ENCODE data around the gene CLGN.
"Not testable (repeated sequence)": the region's sequence is repeated elsewhere in the genome, so short reads cannot be mapped to it uniquely, and the experiment has no call there.

The CLGN gene, protein sequence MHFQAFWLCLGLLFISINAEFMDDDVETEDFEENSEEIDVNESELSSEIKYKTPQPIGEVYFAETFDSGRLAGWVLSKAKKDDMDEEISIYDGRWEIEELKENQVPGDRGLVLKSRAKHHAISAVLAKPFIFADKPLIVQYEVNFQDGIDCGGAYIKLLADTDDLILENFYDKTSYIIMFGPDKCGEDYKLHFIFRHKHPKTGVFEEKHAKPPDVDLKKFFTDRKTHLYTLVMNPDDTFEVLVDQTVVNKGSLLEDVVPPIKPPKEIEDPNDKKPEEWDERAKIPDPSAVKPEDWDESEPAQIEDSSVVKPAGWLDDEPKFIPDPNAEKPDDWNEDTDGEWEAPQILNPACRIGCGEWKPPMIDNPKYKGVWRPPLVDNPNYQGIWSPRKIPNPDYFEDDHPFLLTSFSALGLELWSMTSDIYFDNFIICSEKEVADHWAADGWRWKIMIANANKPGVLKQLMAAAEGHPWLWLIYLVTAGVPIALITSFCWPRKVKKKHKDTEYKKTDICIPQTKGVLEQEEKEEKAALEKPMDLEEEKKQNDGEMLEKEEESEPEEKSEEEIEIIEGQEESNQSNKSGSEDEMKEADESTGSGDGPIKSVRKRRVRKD

DNA sequence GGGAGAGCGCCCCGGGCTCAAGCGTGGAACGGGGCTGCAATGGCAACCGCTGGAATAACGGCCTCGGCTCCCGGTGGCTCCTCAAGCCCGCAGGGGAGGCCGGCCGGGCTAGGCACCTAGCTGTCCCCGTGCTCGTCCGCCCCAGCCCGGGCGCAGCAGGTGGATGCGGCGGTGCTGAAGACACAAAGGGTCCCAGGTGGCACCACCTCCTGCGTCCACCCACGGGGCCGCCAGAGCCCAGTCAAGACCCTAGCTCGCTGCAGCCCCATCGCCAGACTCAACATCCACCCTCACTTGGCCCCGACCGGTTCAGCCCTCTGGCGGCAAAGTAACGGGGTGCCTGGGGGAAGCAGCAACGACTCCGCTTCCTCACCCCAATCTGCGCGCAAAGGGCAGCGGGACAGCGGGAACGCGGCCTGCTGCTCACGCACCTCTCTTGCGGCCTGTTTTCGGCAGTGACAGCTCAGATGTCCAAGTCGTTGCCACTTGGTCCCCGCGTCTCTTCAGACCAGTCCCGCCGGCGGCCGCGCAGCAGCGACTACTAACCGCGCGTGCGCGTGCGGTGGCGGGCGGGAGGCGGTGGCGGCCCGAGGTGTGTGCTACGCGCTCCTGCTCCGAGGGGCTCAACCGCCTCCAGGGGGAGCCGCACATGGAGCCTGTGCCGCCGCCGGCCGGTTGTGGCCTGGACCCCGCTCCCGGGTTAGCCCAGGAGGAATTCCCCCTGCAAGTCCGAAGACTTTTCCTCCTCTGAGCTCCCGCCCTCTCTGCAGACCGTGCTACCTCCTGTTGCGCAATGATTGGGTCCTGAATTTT lies at the start of gene CLGN:
TSS of gene CLGN (minus strand) at position 543 of the 813 bp plus-strand sequence. CDS start 14,570 bp downstream, outside the sequence.
- no peak for FAIRE-seq

DNA sequence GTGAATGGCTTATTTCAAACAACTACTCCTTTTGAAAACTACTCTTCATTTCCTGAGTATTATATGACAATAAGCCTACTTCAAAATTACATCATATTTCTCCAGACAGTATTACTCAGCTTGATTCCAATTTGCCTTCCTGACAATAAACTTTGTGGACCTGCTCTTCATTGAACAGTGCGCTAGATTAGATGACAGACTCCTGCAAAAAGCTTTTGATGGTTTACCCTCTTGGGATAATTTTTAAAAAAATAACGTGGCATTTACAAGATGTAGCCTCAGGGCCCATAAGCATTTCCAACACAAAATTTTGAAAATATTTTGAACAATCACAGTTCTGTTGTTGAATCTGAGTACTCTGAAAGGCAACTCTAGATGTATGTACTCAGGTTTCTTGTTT lies 44.7 kb upstream of the CLGN start:
- no peak for FAIRE-seq

- FAIRE-seq = no peak
Measured at GRCh38 chr4:140469791-140470733, 42.6 kb upstream of the CLGN start.

- no peak for FAIRE-seq
Measured at GRCh38 chr4:140466146-140466545, 38.7 kb upstream of the CLGN start.

DNA sequence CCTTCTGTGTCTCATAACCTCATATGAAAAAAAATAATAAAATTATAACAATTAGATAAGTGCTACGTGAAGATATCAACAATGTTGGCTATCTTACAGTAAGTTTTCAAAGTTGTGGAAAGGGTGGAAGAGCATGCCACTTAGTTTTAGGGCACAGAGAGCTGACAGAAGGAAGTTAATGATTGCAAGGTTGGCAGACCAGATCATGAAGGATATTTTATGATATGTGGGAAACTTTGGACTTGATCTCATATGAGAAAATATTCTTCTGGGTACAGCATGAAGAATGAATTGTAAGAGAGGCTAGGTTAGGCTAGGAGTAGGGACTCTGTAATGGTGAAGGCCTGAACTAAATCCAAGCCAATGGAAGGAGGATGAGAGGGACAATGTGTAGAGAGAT lies 36.2 kb upstream of the CLGN start:
- no peak for FAIRE-seq

GRCh38 chr4:140463182-140463581 lies 35.7 kb upstream of the CLGN start:
- FAIRE-seq = no peak

DNA sequence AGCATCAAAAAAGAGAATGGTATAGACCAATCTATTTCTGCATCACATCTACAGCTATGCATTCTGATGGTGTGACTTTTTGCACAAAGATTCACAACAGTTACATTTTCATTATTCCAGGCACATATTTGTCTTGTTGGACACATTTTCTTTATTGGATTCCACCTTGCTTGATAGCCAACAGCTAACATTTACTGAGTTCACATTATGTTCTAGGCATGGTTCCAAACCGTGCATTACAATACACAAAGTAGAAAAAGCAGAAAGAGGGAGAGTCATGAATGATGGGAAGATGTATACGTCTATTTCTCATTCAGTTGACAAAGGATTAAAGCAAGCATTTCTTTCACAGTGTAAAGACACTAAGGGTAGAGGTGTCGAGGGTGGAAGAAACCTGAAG lies 22.9 kb upstream of the CLGN start:
- FAIRE-seq = no peak

GRCh38 chr4:140448830-140449229 lies 21.4 kb upstream of the CLGN start:
- FAIRE-seq = no peak

DNA sequence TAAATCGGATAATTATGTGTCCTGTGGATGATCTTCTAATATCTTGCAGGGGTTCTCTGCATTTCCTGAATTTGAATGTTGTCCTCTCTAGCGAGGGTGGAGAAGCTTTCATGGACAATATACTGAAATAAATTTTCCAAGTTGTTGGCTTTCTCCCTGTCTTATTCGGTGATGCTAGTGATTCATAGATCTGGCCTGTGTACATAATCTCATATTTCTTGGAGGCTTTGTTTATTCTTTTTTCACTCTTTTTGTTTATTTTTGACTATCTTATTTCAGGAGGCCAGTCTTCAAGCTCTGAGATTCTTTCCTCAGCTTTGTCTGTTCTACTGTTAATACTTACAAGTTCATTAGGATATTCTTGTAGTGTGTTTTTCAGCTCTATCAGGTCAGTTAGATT lies 20.7 kb upstream of the CLGN start:
- FAIRE-seq = no peak

DNA sequence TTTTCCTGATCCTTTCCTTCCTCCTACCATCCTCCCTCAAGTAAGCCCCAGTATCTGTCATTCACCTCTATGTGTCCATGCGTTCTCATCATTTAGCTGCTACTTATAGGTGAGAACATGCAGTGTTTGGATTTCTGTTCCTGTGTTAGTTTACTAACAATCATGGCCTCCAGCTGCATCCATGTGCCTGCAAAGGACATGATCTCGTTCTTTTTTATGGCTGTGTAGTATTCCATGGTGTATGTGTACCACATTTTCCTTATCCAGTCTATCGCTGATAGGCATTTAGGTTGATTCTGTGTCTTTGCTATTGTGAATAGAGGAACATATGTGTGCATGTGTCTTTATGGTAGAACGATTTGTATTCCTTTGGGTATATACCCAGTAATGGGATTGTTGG lies 16.9 kb upstream of the CLGN start:
- FAIRE-seq = not testable (repeated sequence)

DNA sequence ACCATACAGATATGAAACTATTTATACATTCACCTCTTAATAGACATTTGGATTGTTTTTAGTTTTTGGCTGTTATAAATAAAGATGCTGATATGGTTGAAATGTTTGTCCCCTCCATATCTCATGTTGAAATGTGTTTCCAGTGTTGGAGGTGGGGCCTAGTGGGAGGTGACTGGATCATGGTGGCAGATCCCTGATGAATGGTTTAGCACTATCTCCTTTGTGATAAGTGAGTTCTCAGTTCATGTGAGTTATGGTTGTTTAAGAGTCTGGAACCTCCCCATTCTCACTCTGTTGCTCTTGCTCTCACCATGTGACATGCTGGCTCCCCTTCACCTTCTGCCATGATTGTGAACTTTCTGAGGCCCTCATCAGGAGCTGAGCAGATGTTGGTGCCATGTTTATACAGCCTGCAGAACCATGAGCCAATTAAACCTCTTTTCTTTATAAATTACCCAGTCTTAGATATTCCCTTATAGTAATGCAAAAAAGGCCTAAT lies 12.2 kb upstream of the CLGN start:
- no peak for FAIRE-seq

- FAIRE-seq = no peak
Measured at GRCh38 chr4:140427919-140428471, 547 bp upstream of the CLGN start.

- FAIRE-seq = no peak
Measured at GRCh38 chr4:140426610-140427105, 790 bp downstream of the CLGN start.

DNA sequence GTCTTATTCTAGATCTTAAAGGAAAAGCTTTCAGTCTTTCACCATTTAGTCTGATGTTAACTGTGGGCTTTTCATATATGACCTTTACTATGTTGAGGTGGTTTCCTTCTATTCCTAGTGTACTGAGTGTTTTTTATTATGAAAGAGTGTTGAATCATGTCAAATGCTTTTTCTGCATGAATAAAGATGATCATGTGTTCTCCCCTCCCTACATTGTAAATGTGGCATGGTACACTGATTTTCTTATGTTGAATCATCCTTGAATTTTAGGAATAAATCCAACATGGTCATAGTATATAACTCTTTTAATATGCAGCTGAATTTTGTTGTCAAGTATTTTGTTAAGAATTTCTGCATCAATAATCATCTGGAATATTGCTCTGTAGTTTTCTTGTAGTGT lies 4.3 kb downstream of the CLGN start:
- no peak for FAIRE-seq

- FAIRE-seq = not testable (repeated sequence)
Measured at GRCh38 chr4:140413130-140413969, 14.1 kb downstream of the CLGN start.

- no peak for FAIRE-seq
Measured at GRCh38 chr4:140408974-140409373, 18.5 kb downstream of the CLGN start.

- FAIRE-seq = no peak
Measured at GRCh38 chr4:140406292-140406691, 21.2 kb downstream of the CLGN start.

- FAIRE-seq = no peak
Measured at GRCh38 chr4:140400111-140400510, 27.3 kb downstream of the CLGN start.

GRCh38 chr4:140395668-140396067 lies 31.8 kb downstream of the CLGN start:
- FAIRE-seq = no peak

GRCh38 chr4:140388015-140388414 lies 39.4 kb downstream of the CLGN start:
- FAIRE-seq = no peak

DNA sequence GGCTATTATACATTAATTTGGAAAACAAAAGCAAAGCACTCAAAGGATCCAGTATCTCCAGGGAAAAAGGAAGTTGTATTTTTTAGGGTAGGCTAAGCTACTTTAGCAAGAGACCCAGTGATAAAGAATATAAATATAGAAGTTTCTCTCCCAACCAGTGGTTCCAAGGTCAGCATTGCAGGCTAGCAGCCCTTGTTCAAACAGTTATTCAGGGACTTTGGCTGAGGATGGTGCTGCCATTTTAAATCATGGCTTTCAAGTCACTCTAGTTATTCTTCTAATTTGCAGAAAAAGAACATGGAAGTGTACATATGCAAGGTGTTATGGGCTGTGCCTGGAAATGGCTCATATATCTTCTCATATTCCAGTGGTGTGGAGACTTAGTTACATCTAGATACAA lies 44.7 kb downstream of the CLGN start:
- no peak for FAIRE-seq
